IPS-11a (cell line): ENCODE results near the gene PHACTR1.

Experiments
- H3K4me3 ChIP-seq: one replicate; pipeline ENCODE4 v1.5.1; 2013; ENCODE audit warnings: low read depth, low read length, control low read depth

PHACTR1 gene

GRCh38 chr6:13296536-13296997 lies 580.0 kb downstream of the PHACTR1 start:
- no peak overlapping the region for H3K4me3 ChIP-seq

GRCh38 chr6:13297391-13297790 lies 580.8 kb downstream of the PHACTR1 start:
- no peak overlapping the region for H3K4me3 ChIP-seq

GRCh38 chr6:13298446-13298845 lies 581.9 kb downstream of the PHACTR1 start:
- no peak overlapping the region for H3K4me3 ChIP-seq

- no peak overlapping the region for H3K4me3 ChIP-seq
Measured at GRCh38 chr6:13299403-13299821, 582.8 kb downstream of the PHACTR1 start.

GRCh38 chr6:13299918-13300317 lies 583.4 kb downstream of the PHACTR1 start:
- no peak overlapping the region for H3K4me3 ChIP-seq

- H3K4me3 ChIP-seq, result no peak overlapping the region
Measured at GRCh38 chr6:13300643-13301590, 584.4 kb downstream of the PHACTR1 start.

GRCh38 chr6:13302291-13302690 lies 585.7 kb downstream of the PHACTR1 start:
- no peak overlapping the region for H3K4me3 ChIP-seq

GRCh38 chr6:13302751-13303667 lies 586.4 kb downstream of the PHACTR1 start:
- no peak overlapping the region for H3K4me3 ChIP-seq

GRCh38 chr6:13303668-13304017 lies 587.1 kb downstream of the PHACTR1 start:
- H3K4me3 ChIP-seq, result no peak overlapping the region

- no peak overlapping the region for H3K4me3 ChIP-seq
Measured at GRCh38 chr6:13304101-13304500, 587.5 kb downstream of the PHACTR1 start.

- H3K4me3 ChIP-seq, result no peak overlapping the region
Measured at GRCh38 chr6:13304580-13305260, 588.2 kb downstream of the PHACTR1 start.

GRCh38 chr6:13305288-13305687 lies 588.7 kb downstream of the PHACTR1 start:
- H3K4me3 ChIP-seq, result no peak overlapping the region

GRCh38 chr6:13305791-13306190 lies 589.2 kb downstream of the PHACTR1 start:
- H3K4me3 ChIP-seq, result no peak overlapping the region

GRCh38 chr6:13307508-13307995 lies 591.0 kb downstream of the PHACTR1 start:
- no peak overlapping the region for H3K4me3 ChIP-seq

GRCh38 chr6:13308332-13308731 lies 591.8 kb downstream of the PHACTR1 start:
- H3K4me3 ChIP-seq, result no peak overlapping the region

GRCh38 chr6:13311155-13311554 lies 594.6 kb downstream of the PHACTR1 start:
- no peak overlapping the region for H3K4me3 ChIP-seq

- no peak overlapping the region for H3K4me3 ChIP-seq
Measured at GRCh38 chr6:13314806-13315205, 598.2 kb downstream of the PHACTR1 start.

- H3K4me3 ChIP-seq, result no peak overlapping the region
Measured at GRCh38 chr6:13315896-13316295, 599.3 kb downstream of the PHACTR1 start.

GRCh38 chr6:13318821-13319220 lies 602.3 kb downstream of the PHACTR1 start:
- no peak overlapping the region for H3K4me3 ChIP-seq

GRCh38 chr6:13319891-13320564 lies 603.5 kb downstream of the PHACTR1 start:
- H3K4me3 ChIP-seq, result no peak overlapping the region
